Motor neuron (in vitro differentiated cells): ENCODE data around the gene ITGBL1. TPM values are rescaled to one million over a fixed set of nuclear protein-coding genes. Genes with fewer than 3 reads are reported as not detected.
"Not testable (repeated sequence)": the region's sequence is repeated elsewhere in the genome, so short reads cannot be mapped to it uniquely, and the experiment has no call there.

Experiments used
- ATAC-seq, 8 experiments: fragments of 200-7000 bp; cut with Tn5 transposase; replicated peaks in 6 of 8; 2 replicates each; pipeline ENCODE4 v1.8.0; 2021; ENCODE audit warnings: mild to moderate bottlenecking in 8 of 8, moderate library complexity in 8 of 8
- H3K27ac ChIP-seq, 2 donors: fragments of 250-450 bp; sonication (Bioruptor Pico); 2 replicates each; pipeline ENCODE4 v1.9.0; 2021; ENCODE audit warnings: antibody characterized with exemption in 2 of 2, mild to moderate bottlenecking in 2 of 2, moderate library complexity in 1 of 2
- H3K4me1 ChIP-seq, 2 donors: fragments of 250-450 bp; sonication (Bioruptor Pico); replicated peaks in 1 of 2; 2 replicates each; pipeline ENCODE4 v1.6.1; 2021; ENCODE audit warnings: antibody characterized with exemption in 2 of 2, mild to moderate bottlenecking in 2 of 2, moderate library complexity in 1 of 2
- H3K4me3 ChIP-seq, 5 donors: fragments of 250-450 bp; sonication (Bioruptor Pico); 2 replicates each; pipeline ENCODE4 v1.9.0; 2021; ENCODE audit warnings: antibody characterized with exemption in 5 of 5, mild to moderate bottlenecking in 5 of 5, moderate library complexity in 4 of 5
- WGBS, 10 experiments: fragments of 450-650 bp; shearing (Covaris generic); methylation state at CpG; one replicate each; pipeline ENCODE4 v1.0.0; 2022; 5-methylcytosine and 5-hydroxymethylcytosine counted together
- in situ Hi-C, 9 experiments: fragments of 400-800 bp; cut with MboI; loops; one replicate each; pipeline ENCODE4 v1.15.0; 2021; ENCODE audit warnings: low sequenced_read_pairs in 9 of 9, low pct_unique_long_range_greater_than_20kb in 2 of 9; ENCODE audit not compliant: unreplicated experiment in 9 of 9
- total RNA-seq, 8 experiments: library from RNA; unstranded; fragments of 300-600 nt; gene quantifications; 2 replicates each; pipeline versions ENCODE4 v1.2.3 to v1.2.4, GENCODE V29; 2022

Gene ITGBL1
- total RNA-seq, 8 experiments from 2014 or later = 3.2 to 187 (median 7.1) TPM; not detected in 4

- Histone ChIP-seq H3K27ac (no peak overlapping the region), H3K4me1 (no peaks in the 10 kb centered on the region), H3K4me3 (no peak overlapping the region)
- 18 to 90% (median 65%) methylated on average over 3 to 8 of the region's 8 CpGs for WGBS, 10 experiments
- peak in 2 of 8 experiments; percentile 28 to 61 for ATAC-seq
- in situ Hi-C loops = loop anchor here in 3 of 9 experiments (25.0 kb wide), 1 partner anchor 389 kb away; no protein-coding TSS in a partner anchor
Measured at GRCh38 chr13:101523154-101524131, 71.0 kb downstream of the ITGBL1 start.

DNA sequence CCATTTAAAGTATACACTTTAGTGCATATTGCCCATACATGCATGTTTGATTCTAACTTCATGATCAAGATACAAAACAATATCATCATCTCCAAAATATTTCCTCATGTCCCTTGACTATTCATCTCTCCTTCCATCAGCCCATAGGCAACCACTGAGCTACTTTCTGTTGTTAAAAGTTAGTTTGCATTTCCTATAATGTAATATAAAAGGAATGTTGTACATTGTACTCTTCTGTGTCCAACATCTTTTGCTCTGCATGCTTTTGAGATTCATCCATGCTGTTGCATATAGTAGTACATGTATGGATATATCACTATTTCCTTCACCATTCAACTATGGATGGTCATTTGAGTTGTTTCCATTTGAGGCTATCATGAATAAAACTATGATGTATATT lies 74.7 kb downstream of the ITGBL1 start:
- Histone ChIP-seq H3K4me1 (no peaks in the 10 kb centered on the region), H3K4me3 (no peak overlapping the region), H3K27ac (no peak overlapping the region)
- ATAC-seq = no peak
- in situ Hi-C loops = no loop called here

GRCh38 chr13:101529422-101529821 lies 76.9 kb downstream of the ITGBL1 start:
- Histone ChIP-seq H3K4me1 (no peaks in the 10 kb centered on the region), H3K27ac (no peak overlapping the region), H3K4me3 (no peak overlapping the region)
- in situ Hi-C loops = no loop called here
- ATAC-seq = peak in 2 of 8 experiments; percentile 66 to 71
- 21 to 89% (median 66%) methylated on average over 2 to 4 of the region's 4 CpGs; no CpG with 5 or more reads in 2 of the 10 experiments for WGBS, 10 experiments

- no peak overlapping the region for H3K4me3 ChIP-seq
- ATAC-seq = peak in 2 of 8 experiments; percentile 44 to 45
- in situ Hi-C loops = no loop called here
- H3K4me1 ChIP-seq = no peaks in the 10 kb centered on the region
- no peak overlapping the region for H3K27ac ChIP-seq
Measured at GRCh38 chr13:101530293-101530692, 77.8 kb downstream of the ITGBL1 start.

DNA sequence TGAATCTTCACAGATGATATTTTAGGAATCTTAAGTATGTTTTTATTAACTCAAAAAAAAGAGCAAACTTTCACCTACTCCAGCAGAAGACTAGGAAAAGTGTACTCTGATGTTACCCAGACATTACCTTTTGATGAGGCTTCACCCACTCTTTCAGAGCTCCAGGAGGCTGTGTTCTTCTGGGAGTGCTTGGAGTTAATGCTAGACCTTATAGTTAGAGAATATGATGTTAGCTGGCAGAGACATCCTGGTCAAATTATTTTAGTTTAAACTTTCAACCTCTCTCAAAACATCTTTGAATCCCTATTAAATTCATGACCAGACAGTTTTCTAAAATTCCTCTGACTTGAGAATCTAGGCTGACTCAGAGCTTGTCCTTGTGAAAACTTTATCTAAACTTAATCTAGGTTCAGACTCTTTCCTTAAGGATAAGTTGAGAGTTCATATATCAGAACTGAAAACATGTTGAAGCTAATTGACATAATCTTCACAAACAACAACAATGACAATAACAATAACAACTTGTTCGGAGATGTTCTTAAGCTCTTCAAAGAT lies 82.8 kb downstream of the ITGBL1 start:
- WGBS, 10 experiments = 88 to 100% (median 100%) methylated on average over 1 of the region's 1 CpG; no CpG with 5 or more reads in 1 of the 10 experiments
- Histone ChIP-seq H3K4me3 (no peak overlapping the region), H3K27ac (no peak overlapping the region), H3K4me1 (no peaks in the 10 kb centered on the region)
- ATAC-seq = no peak
- in situ Hi-C loops = no loop called here

GRCh38 chr13:101536079-101536478 lies 83.6 kb downstream of the ITGBL1 start:
- no peaks in the 10 kb centered on the region for H3K4me1 ChIP-seq
- in situ Hi-C loops = no loop called here
- H3K27ac ChIP-seq = no peak overlapping the region
- no peak overlapping the region for H3K4me3 ChIP-seq
- WGBS, 10 experiments = 48 to 100% (median 86%) methylated on average over 2 to 3 of the region's 3 CpGs; no CpG with 5 or more reads in 1 of the 10 experiments
- ATAC-seq = no peak

- H3K4me3 ChIP-seq, ATAC-seq, H3K27ac ChIP-seq, H3K4me1 ChIP-seq, in situ Hi-C loops: not testable (repeated sequence)
- WGBS, 10 experiments = 75 to 98% (median 85%) methylated on average over 2 to 9 of the region's 11 CpGs; no CpG with 5 or more reads in 5 of the 10 experiments
Measured at GRCh38 chr13:101544544-101544943, 92.1 kb downstream of the ITGBL1 start.

DNA sequence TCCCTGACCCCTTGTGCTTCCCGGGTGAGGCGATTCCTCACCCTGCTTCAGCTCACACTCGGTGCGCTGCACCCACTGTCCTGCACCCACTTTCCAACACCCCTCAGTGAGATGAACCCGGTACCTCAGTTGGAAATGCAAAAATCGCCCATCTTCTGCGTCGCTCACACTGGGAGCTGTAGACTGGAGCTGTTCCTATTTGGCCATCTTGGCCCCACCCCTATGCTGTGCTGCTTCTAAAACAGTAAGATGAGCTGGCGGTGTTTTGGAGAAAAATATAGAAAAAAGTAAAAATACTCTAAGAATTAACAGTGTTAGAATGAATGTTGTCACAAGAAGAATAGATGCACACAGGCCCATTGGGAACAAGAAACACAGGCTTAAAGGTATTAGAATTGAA lies 92.5 kb downstream of the ITGBL1 start:
- Histone ChIP-seq H3K4me3 (no peak overlapping the region), H3K27ac (no peak overlapping the region), H3K4me1 (no peaks in the 10 kb centered on the region)
- WGBS, 10 experiments = 83 to 100% (median 100%) methylated on average over 1 to 5 of the region's 9 CpGs
- no peak for ATAC-seq
- in situ Hi-C loops = no loop called here

DNA sequence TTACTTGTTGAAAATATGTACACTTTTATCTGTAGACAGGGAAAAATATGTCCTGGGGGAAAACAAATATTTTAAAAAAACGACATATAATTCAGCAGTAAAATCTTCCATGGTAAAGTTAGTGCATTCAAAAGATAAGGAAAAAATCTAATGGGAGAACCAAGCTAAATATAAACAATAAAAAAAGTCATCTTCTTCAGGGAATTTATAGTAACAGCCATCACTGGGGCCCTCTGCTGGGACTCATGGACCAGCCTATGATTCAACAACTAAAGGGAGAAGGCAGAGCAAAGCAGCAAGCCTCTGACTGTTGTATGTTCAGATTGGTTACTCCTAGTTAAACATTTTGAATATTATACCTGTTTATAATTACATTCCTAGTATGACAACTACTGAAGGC lies 93.0 kb downstream of the ITGBL1 start:
- in situ Hi-C loops = no loop called here
- no peak for ATAC-seq

GRCh38 chr13:101552286-101552685 lies 99.8 kb downstream of the ITGBL1 start:
- no peak for ATAC-seq
- 40 to 100% (median 78%) methylated on average over 1 of the region's 1 CpG for WGBS, 10 experiments
- H3K27ac ChIP-seq = no peak overlapping the region
- H3K4me3 ChIP-seq = no peak overlapping the region
- in situ Hi-C loops = no loop called here
- H3K4me1 ChIP-seq = peaks cover 0 to 2% of the 10 kb centered on the region in 2 donors

More for the DNA sequence above, 93.0 kb downstream of the ITGBL1 start:
- H3K4me3 ChIP-seq = no peak overlapping the region
- H3K27ac ChIP-seq = no peak overlapping the region
- WGBS, 10 experiments = 12 to 100% (median 67%) methylated on average over 1 of the region's 1 CpG; no CpG with 5 or more reads in 1 of the 10 experiments
- H3K4me1 ChIP-seq = no peaks in the 10 kb centered on the region

- H3K27ac ChIP-seq = no peak overlapping the region
- in situ Hi-C loops = no loop called here
- H3K4me3 ChIP-seq = no peak overlapping the region
- H3K4me1 ChIP-seq = peaks cover 0 to 2% of the 10 kb centered on the region in 2 donors
- no peak for ATAC-seq
Measured at GRCh38 chr13:101552786-101553185, 100.3 kb downstream of the ITGBL1 start.

DNA sequence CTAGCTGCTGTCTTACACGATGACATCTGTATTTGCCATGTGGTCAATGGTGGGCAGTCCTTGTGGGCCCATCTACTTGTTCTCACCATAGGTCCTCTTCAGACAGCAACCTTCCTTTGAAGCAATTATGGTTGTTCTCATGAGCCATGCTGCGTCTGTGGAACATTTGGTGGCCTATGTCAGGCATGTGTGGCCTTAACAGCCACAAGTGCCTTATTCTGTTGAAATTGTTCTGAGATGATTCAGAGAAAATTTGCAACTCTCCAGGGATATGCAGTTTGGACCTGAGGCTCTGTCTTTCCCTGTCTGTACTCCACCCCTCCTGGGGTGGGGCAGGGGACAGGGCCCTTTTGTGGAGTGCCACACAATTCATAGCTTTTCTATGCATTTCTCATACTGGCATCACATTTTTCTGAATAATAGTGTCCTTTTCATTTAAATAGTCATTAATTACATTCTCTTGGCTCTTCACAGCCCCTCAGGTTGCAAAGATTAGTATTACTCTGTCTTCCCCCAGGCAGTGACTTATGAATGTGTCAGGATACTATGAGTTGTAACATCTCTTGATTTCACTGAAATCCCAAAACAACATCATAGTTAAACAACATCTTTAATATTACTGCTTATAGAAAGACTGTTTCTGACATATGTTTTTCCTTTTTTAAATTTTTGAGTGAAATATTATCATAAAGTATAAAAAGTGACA lies 102.1 kb downstream of the ITGBL1 start:
- in situ Hi-C loops = no loop called here
- 63 to 100% (median 94%) methylated on average over 1 to 2 of the region's 2 CpGs; no CpG with 5 or more reads in 6 of the 10 experiments for WGBS, 10 experiments
- Histone ChIP-seq H3K4me1 (peaks cover 0 to 2% of the 10 kb centered on the region in 2 donors), H3K4me3 (no peak overlapping the region), H3K27ac (no peak overlapping the region)
- peak in 6 of 8 experiments; percentile 31 to 96 (median 58) for ATAC-seq

DNA sequence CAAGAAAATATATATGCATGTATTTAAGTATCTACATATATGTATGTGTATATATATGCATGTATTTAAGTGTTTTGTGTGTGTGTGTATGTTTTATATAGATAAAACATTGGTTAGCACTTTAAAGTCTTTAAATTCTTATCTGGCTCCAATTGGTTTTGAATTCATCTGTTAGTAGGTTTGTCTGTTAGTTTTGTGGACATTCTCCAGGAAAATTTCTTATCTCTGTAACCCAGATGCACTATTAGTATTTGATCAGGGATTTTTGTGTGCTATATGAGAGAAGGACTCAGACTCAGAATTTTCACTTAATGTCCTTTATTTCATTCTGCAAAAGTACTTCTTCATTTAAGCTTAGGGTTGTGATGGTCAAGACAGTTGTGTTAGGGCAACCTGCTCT lies 103.1 kb downstream of the ITGBL1 start:
- H3K4me3 ChIP-seq = no peak overlapping the region
- no peak overlapping the region for H3K27ac ChIP-seq
- H3K4me1 ChIP-seq = peaks cover 0 to 2% of the 10 kb centered on the region in 2 donors
- no peak for ATAC-seq
- in situ Hi-C loops = no loop called here
